ENCODE results near the gene SDR39U1. TPM values are rescaled to one million over a fixed set of nuclear protein-coding genes. Genes with fewer than 3 reads are reported as not detected.

Gene SDR39U1
- total RNA-seq, 5 donors from 2014 or later (not counting 1 experiment from before 2014, with no cell fraction given): 79.6 to 154 (median 109) TPM

DNA sequence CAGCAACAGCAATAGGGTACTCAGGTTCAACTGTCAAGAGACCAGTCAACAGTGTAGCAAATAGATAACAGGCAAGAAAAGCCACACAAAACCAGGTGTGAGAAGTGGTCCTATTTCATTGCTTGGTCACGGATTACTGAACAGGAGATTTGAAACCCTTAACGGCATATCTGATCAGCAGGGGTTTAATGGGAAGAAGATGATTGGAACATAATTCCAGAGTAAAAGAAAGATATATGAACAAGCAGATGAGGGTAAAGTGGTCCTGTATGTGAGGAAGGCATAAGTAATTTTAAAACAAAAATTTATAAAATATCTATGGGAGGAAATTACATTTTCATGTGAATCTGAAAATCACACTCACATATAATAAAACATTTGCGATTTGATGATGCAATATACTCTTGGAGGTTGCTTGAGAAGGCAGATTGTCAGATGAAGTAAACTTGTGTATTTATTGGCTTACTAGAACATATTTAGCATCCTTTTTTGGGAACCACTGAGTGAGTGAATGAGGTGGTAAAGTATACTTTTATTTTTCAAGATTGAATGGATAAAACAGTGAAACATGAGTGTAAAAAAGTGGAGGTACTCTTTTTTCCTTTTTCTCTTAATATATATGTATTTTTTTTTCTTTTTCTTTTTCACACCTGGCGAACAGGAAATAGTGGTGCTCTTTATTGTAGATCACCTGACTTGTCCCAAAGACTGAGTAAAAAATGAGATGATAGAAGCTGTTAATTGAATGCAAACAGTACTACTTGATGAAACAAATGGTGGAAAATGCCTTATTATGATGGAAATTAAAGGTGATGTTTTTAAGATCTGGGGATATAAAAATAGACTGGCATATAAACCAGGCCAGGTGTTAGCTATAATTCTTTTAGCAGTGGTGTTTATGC, 21.6 kb upstream of the SDR39U1 start:
- Mint-ChIP-seq H3K27me3 (no peaks in the 10 kb centered on the region), H3K36me3 (peaks cover 2% of the 10 kb centered on the region), H3K4me3 (peak overlapping the region in 1 of 3 donors; percentile 61), H3K27ac (peak overlapping the region; percentile 72 to 79), H3K4me1 (peaks cover 29 to 46% (median 35%) of the 10 kb centered on the region in 3 donors), H3K9me3 (peaks cover 0 to 4% (median 3%) of the 10 kb centered on the region in 3 donors)
- DNase-seq: no peak
- no CpG with 5 or more reads among the region's 4 CpGs for WGBS (ENCODE audit: insufficient coverage)
- no peaks in the 10 kb centered on the region for H3K36me3 ChIP-seq (ENCODE audit: control insufficient read depth in 2 of 2, extremely low read depth in 1 of 2, insufficient read depth in 1 of 2, low read length in 1 of 2)
- H3K27ac ChIP-seq (ENCODE audit: low read length): no peak overlapping the region
- H3K9me3 ChIP-seq: no peaks in the 10 kb centered on the region
- H3K4me1 ChIP-seq (ENCODE audit: control insufficient read depth in 1 of 2, extremely low read depth in 1 of 2, insufficient read depth in 2 of 2, low read length in 2 of 2): peaks cover 5 to 18% of the 10 kb centered on the region in 2 experiments
- ChIA-PET POLR2A (interaction anchor here (0.5 to 0.6 kb wide), 2 partner anchors 13 to 40 kb away, joined by 3 to 4 read pairs; no protein-coding TSS in a partner anchor), CTCF (interaction anchor here in 1 of 2 donors (0.6 kb wide), 1 partner anchor 831 kb away, joined by 3 read pairs; no protein-coding TSS in a partner anchor)
- H3K27me3 ChIP-seq (replicated peaks in 1 of 2; ENCODE audit: control insufficient read depth in 2 of 2, extremely low read depth in 1 of 2, insufficient read depth in 2 of 2, low read length in 1 of 2): no peaks in the 10 kb centered on the region
- peak in 1 of 4 experiments; percentile 44 for ATAC-seq (replicated peaks in 1 of 4)
- H3K4me3 ChIP-seq (ENCODE audit: control insufficient read depth in 1 of 2, extremely low read depth in 1 of 2, low read length in 1 of 2): no peak overlapping the region

DNA sequence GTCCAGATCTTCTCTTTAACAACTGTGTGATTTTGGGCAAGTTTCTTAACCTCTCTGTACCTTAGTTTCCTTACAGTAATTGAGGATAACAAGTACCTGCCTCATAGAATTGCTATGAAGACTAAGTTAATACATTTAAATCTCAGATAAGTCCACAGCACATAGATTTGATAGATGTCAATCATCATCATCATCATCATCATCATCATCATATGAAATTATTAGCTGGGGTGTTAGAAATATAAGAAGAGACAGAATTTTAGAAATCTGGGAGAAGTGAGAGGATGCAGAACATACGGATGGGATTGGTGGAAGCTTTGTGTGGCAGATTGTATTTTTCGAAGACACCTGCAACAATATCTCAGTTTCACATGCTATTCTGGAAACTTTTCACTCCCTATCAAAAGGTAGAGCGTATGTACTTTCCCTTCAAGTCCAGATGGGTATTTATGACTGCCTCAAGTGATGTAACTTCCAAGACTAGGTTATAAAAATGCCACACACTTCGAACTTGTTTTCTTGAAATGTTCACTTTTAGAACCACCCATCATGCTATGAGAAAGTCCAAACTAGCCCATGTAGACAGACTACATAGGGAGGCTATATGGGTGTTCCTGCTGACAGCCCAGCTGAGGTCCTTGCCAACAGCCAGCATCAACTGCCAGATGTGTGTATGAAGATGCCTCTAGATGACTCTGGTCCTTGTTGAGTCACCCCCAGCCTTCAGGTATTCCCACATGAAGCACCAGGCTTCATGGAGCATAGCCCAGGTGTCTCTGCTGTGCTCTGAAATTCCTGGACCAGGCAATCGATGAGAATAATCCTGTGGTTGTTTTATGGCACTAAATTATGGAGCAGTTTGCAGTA, 20.7 kb upstream of the SDR39U1 start:
- peak overlapping the region in 1 of 2 donors; percentile 47 for H3K27ac Mint-ChIP-seq
- H3K27me3 Mint-ChIP-seq: no peaks in the 10 kb centered on the region
- CTCF ChIA-PET: no interaction called here
- WGBS (ENCODE audit: insufficient coverage): 100% methylated on average over 1 of the region's 5 CpGs
- peaks cover 3% of the 10 kb centered on the region for H3K36me3 Mint-ChIP-seq
- Histone ChIP-seq H3K4me1 (ENCODE audit: control insufficient read depth in 1 of 2, extremely low read depth in 1 of 2, insufficient read depth in 2 of 2, low read length in 2 of 2) (peaks cover 5 to 18% of the 10 kb centered on the region in 2 experiments), H3K27me3 (replicated peaks in 1 of 2; ENCODE audit: control insufficient read depth in 2 of 2, extremely low read depth in 1 of 2, insufficient read depth in 2 of 2, low read length in 1 of 2) (peaks cover 0 to 3% of the 10 kb centered on the region in 2 experiments), H3K9me3 (no peaks in the 10 kb centered on the region), H3K27ac (ENCODE audit: low read length) (no peak overlapping the region), H3K4me3 (ENCODE audit: control insufficient read depth in 1 of 2, extremely low read depth in 1 of 2, low read length in 1 of 2) (no peak overlapping the region), H3K36me3 (ENCODE audit: control insufficient read depth in 2 of 2, extremely low read depth in 1 of 2, insufficient read depth in 1 of 2, low read length in 1 of 2) (no peaks in the 10 kb centered on the region)
- peaks cover 0 to 4% (median 3%) of the 10 kb centered on the region in 3 donors for H3K9me3 Mint-ChIP-seq
- POLR2A ChIA-PET: no interaction called here
- H3K4me1 Mint-ChIP-seq: peaks cover 29 to 46% (median 35%) of the 10 kb centered on the region in 3 donors
- no peak for ATAC-seq (replicated peaks in 1 of 4)
- no peak for DNase-seq
- peak overlapping the region in 1 of 3 donors; percentile 61 for H3K4me3 Mint-ChIP-seq

DNA sequence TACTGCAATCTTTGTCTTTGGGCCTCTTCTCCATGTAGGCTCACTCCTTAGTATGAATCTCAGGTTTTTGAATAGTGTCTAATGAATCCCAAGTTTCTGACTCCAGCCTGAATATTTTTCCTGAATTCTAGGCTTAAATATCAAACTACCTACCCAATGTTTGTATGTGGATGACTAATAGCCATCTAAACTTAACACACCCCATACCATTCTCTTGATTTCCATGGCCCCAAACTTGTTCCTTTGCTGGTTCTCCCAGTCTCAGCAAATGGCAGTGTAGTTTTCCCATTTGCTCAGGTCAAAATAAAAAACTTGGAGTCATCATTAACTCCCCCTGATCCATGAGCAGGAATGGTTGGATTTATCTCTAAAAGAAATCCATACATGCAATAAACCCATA, 18.8 kb upstream of the SDR39U1 start:
- CTCF ChIA-PET: no interaction called here
- POLR2A ChIA-PET: no interaction called here

DNA sequence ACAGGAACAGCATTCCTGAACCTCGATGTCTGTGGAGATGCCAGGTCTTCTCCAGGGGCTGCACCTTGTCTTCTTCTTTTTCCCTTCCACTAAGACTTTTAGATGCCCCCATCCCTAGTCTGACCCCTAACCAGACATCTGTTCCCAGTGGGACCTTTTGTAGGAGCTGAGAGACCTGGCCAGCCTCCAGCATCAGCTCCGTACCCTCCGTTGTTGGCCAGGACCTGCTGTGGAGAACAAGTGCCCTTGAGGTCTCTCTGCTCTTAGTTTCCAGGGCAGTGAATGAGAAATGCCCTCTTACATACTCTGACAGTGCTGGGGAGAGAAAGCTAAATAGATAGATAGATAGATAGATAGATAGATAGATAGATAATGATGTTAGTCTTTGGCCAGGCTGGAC, 16.8 kb upstream of the SDR39U1 start:
- Mint-ChIP-seq H3K4me1 (peaks cover 11 to 16% (median 16%) of the 10 kb centered on the region in 3 donors), H3K36me3 (peaks cover 17% of the 10 kb centered on the region), H3K9me3 (peaks cover 0 to 4% (median 0%) of the 10 kb centered on the region in 3 donors), H3K4me3 (no peak overlapping the region), H3K27me3 (no peaks in the 10 kb centered on the region), H3K27ac (no peak overlapping the region)
- 88% methylated on average over 1 of the region's 3 CpGs for WGBS (ENCODE audit: insufficient coverage)
- no peak overlapping the region for H3K27ac ChIP-seq (ENCODE audit: low read length)
- ChIA-PET POLR2A (no interaction called here), CTCF (no interaction called here)
- H3K4me1 ChIP-seq (ENCODE audit: control insufficient read depth in 1 of 2, extremely low read depth in 1 of 2, insufficient read depth in 2 of 2, low read length in 2 of 2): peaks cover 3 to 5% of the 10 kb centered on the region in 2 experiments
- H3K4me3 ChIP-seq (ENCODE audit: control insufficient read depth in 1 of 2, extremely low read depth in 1 of 2, low read length in 1 of 2): no peak overlapping the region
- DNase-seq (no peak), ATAC-seq (replicated peaks in 1 of 4) (no peak)
- H3K36me3 ChIP-seq (ENCODE audit: control insufficient read depth in 2 of 2, extremely low read depth in 1 of 2, insufficient read depth in 1 of 2, low read length in 1 of 2): no peaks in the 10 kb centered on the region
- no peaks in the 10 kb centered on the region for H3K9me3 ChIP-seq
- peaks cover 0 to 6% of the 10 kb centered on the region in 2 experiments for H3K27me3 ChIP-seq (replicated peaks in 1 of 2; ENCODE audit: control insufficient read depth in 2 of 2, extremely low read depth in 1 of 2, insufficient read depth in 2 of 2, low read length in 1 of 2)

More for the DNA sequence above, 18.8 kb upstream of the SDR39U1 start:
- peaks cover 0 to 6% of the 10 kb centered on the region in 2 experiments for H3K27me3 ChIP-seq (replicated peaks in 1 of 2; ENCODE audit: control insufficient read depth in 2 of 2, extremely low read depth in 1 of 2, insufficient read depth in 2 of 2, low read length in 1 of 2)
- H3K9me3 Mint-ChIP-seq: peaks cover 0 to 8% (median 3%) of the 10 kb centered on the region in 3 donors
- no peaks in the 10 kb centered on the region for H3K27me3 Mint-ChIP-seq
- peaks cover 16% of the 10 kb centered on the region for H3K36me3 Mint-ChIP-seq
- no peaks in the 10 kb centered on the region for H3K9me3 ChIP-seq
- no peaks in the 10 kb centered on the region for H3K36me3 ChIP-seq (ENCODE audit: control insufficient read depth in 2 of 2, extremely low read depth in 1 of 2, insufficient read depth in 1 of 2, low read length in 1 of 2)
- H3K4me3 Mint-ChIP-seq: no peak overlapping the region
- DNase-seq (no peak), ATAC-seq (replicated peaks in 1 of 4) (no peak)
- H3K4me1 ChIP-seq (ENCODE audit: control insufficient read depth in 1 of 2, extremely low read depth in 1 of 2, insufficient read depth in 2 of 2, low read length in 2 of 2): peaks cover 8 to 18% of the 10 kb centered on the region in 2 experiments
- no peak overlapping the region for H3K4me3 ChIP-seq (ENCODE audit: control insufficient read depth in 1 of 2, extremely low read depth in 1 of 2, low read length in 1 of 2)
- H3K27ac ChIP-seq (ENCODE audit: low read length): no peak overlapping the region
- H3K27ac Mint-ChIP-seq: no peak overlapping the region
- H3K4me1 Mint-ChIP-seq: peaks cover 29 to 36% (median 36%) of the 10 kb centered on the region in 3 donors

DNA sequence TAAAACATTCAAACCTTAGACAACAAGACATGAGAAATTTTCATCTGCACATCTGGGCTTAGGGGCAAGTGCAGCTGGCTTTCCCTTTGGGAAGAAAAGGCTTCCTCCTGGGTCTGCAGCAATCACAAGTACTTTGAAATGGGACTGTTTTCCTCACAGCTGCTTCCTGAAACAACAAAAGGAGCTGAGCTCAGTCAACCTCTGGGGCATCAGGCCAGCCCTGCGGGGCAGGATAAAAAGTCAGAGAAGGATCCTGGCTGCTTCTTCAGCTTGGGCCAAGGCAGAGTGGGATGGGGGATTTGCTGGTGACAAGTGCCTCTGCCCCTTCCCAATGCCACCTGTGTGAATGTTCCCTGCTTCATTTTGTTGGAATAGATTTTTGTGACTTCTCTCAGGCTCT, 16.2 kb upstream of the SDR39U1 start:
- Histone ChIP-seq H3K36me3 (ENCODE audit: control insufficient read depth in 2 of 2, extremely low read depth in 1 of 2, insufficient read depth in 1 of 2, low read length in 1 of 2) (no peaks in the 10 kb centered on the region), H3K4me1 (ENCODE audit: control insufficient read depth in 1 of 2, extremely low read depth in 1 of 2, insufficient read depth in 2 of 2, low read length in 2 of 2) (peaks cover under 1 to 3% of the 10 kb centered on the region in 2 experiments), H3K9me3 (no peaks in the 10 kb centered on the region), H3K27ac (ENCODE audit: low read length) (no peak overlapping the region), H3K27me3 (replicated peaks in 1 of 2; ENCODE audit: control insufficient read depth in 2 of 2, extremely low read depth in 1 of 2, insufficient read depth in 2 of 2, low read length in 1 of 2) (peaks cover 0 to 6% of the 10 kb centered on the region in 2 experiments), H3K4me3 (ENCODE audit: control insufficient read depth in 1 of 2, extremely low read depth in 1 of 2, low read length in 1 of 2) (no peak overlapping the region)
- Mint-ChIP-seq H3K4me3 (no peak overlapping the region), H3K36me3 (peaks cover 22% of the 10 kb centered on the region), H3K4me1 (peaks cover 5 to 10% (median 10%) of the 10 kb centered on the region in 3 donors), H3K9me3 (peaks cover 0 to 9% (median 0%) of the 10 kb centered on the region in 3 donors), H3K27ac (no peak overlapping the region), H3K27me3 (no peaks in the 10 kb centered on the region)
- no peak for DNase-seq
- CTCF ChIA-PET: interaction anchor here in 1 of 2 donors (0.6 kb wide), 1 partner anchor 348 kb away, joined by 3 read pairs; no protein-coding TSS in a partner anchor
- no CpG with 5 or more reads among the region's 1 CpG for WGBS (ENCODE audit: insufficient coverage)
- POLR2A ChIA-PET: no interaction called here
- no peak for ATAC-seq (replicated peaks in 1 of 4)

DNA sequence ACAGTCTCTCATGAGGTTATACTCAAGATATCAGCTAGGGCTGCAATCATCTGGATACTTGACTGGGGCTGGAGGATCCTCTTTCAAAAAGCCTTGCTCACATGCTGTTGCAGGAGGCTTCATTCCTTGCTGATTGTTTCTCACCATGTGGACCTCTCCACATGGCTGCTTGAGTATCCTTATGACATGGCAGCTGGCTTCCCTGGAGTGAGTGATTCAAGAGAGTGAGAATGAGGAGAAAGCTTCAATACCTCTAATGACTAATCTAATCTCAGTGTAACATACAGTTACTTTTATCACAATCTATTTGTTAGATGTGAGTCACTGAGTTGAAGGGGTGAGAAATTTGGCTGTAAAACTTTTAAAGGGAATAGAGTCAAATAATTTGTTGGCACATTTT, 14.4 kb upstream of the SDR39U1 start:
- Histone ChIP-seq H3K4me3 (ENCODE audit: control insufficient read depth in 1 of 2, extremely low read depth in 1 of 2, low read length in 1 of 2) (no peak overlapping the region), H3K27ac (ENCODE audit: low read length) (no peak overlapping the region), H3K27me3 (replicated peaks in 1 of 2; ENCODE audit: control insufficient read depth in 2 of 2, extremely low read depth in 1 of 2, insufficient read depth in 2 of 2, low read length in 1 of 2) (peaks cover 0 to 6% of the 10 kb centered on the region in 2 experiments), H3K36me3 (ENCODE audit: control insufficient read depth in 2 of 2, extremely low read depth in 1 of 2, insufficient read depth in 1 of 2, low read length in 1 of 2) (no peaks in the 10 kb centered on the region), H3K9me3 (no peaks in the 10 kb centered on the region), H3K4me1 (ENCODE audit: control insufficient read depth in 1 of 2, extremely low read depth in 1 of 2, insufficient read depth in 2 of 2, low read length in 2 of 2) (peaks cover 0 to 3% of the 10 kb centered on the region in 2 experiments)
- DNase-seq (no peak), ATAC-seq (replicated peaks in 1 of 4) (no peak)
- H3K4me3 Mint-ChIP-seq: no peak overlapping the region
- ChIA-PET POLR2A (no interaction called here), CTCF (no interaction called here)
- H3K27me3 Mint-ChIP-seq: no peaks in the 10 kb centered on the region
- peaks cover 28% of the 10 kb centered on the region for H3K36me3 Mint-ChIP-seq
- no peak overlapping the region for H3K27ac Mint-ChIP-seq
- peaks cover 0 to 3% (median 0%) of the 10 kb centered on the region in 3 donors for H3K4me1 Mint-ChIP-seq
- peaks cover 0 to 10% (median 0%) of the 10 kb centered on the region in 3 donors for H3K9me3 Mint-ChIP-seq
